ENCODE measurements around the gene ATP8A1.
"Not testable (repeated sequence)": the region's sequence is repeated elsewhere in the genome, so short reads cannot be mapped to it uniquely, and the experiment has no call there.

Gene ATP8A1

DNA sequence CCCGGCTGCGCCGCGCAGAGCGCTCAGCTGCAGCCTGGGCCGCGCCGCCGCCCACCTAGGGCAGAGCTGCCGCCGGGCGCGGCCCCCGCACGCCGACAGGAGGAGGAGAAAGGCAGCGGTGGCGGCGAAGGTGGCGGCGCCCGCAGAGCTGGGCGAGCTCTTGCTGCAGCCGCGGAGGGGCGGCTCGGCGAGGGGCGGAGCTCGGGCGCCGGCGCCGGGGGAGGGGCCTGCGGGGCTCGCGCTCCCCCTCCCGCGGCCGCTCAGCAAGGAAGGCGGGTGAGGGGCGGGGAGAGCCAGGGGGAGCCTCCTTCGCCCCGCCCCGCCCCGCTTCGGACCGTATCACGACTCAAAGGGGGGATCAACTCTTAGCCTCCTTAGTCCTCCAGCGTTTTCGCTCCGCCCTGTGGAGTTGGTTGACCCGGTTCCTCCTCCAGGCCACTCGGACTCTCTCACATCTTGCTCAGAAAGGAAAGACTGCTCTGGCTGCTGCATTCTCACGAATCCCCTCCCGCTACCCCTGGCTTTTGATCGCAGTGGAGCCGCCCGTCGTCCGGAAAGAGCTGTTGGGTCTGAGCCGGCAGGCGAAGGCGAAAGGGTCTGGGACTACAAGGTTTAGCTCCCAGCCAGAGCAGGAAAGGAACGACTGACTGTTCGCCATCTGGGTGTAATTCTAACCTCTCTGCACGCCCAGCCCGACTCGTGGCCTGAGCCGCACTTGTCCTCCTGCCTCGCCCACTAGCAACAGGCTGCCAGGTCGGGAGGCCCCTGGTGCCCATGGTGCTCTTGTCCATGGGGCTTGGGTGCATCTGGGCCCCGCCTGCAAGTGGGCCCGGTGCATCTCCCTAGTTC lies at the start of gene ATP8A1:
TSS of gene ATP8A1 (minus strand) at position 162 of the 849 bp plus-strand sequence. CDS start 232 bp downstream, outside the sequence.
- DNase-seq = peak; percentile 87 to 93 (median 89)

GRCh38 chr4:42706086-42706485 lies 49.2 kb upstream of the ATP8A1 start:
- no peak for DNase-seq

GRCh38 chr4:42703813-42704212 lies 46.9 kb upstream of the ATP8A1 start:
- no peak for DNase-seq

- no peak for DNase-seq
Observed at GRCh38 chr4:42702895-42703294, 46.0 kb upstream of the ATP8A1 start.

GRCh38 chr4:42701780-42702179 lies 44.9 kb upstream of the ATP8A1 start:
- DNase-seq = not testable (repeated sequence)

GRCh38 chr4:42690537-42690936 lies 33.6 kb upstream of the ATP8A1 start:
- no peak for DNase-seq

DNA sequence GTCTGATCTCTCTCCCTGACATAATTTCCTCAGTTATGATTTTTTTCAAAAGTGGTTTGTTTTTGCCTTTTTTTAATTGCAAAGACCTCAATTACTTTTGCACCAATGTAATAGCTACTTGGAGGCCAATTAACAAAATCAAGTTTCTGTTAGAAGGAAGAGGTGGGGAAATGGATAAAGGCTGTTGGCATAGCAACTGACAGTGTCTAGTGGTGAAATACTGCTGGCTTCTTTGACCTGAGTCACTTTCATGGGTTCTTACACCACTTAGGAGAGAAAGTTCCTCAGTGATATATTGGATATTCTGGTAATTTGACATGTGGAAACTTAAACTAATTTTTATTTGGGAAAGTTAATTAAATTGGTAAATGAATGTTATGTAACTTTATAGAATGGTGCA lies 26.5 kb upstream of the ATP8A1 start:
- no peak for DNase-seq

DNA sequence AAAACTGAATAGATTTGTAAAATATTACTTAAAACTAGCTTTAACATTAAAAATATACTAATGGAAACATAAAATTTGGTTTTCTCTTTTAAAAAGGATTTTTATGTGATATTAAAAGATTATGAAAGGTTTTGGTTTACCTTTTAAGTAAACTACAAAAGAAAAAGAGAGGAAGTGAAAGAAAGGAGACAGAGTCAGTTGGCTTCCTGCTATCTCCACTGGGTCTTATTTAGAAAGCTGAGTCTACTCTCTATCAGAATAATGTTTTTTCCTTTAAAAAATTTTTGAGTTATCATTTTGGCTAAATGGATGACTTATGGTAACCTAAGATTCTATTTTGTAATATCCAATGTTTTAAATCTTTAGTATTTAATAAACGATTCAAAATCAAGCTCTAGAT lies 21.6 kb upstream of the ATP8A1 start:
- peak in 2 of 6 experiments; percentile 5 to 25 for DNase-seq

GRCh38 chr4:42676066-42676951 lies 19.4 kb upstream of the ATP8A1 start:
- no peak for DNase-seq

- DNase-seq = peak in 1 of 6 experiments; percentile 5
Observed at GRCh38 chr4:42673082-42673425, 16.1 kb upstream of the ATP8A1 start.

GRCh38 chr4:42672359-42673081 lies 15.6 kb upstream of the ATP8A1 start:
- DNase-seq = peak in 1 of 6 experiments; percentile 5

GRCh38 chr4:42671431-42672194 lies 14.7 kb upstream of the ATP8A1 start:
- DNase-seq = peak in 5 of 6 experiments; percentile 4 to 74 (median 27)

- DNase-seq = no peak
Observed at GRCh38 chr4:42658261-42658660, 1.4 kb upstream of the ATP8A1 start.

DNA sequence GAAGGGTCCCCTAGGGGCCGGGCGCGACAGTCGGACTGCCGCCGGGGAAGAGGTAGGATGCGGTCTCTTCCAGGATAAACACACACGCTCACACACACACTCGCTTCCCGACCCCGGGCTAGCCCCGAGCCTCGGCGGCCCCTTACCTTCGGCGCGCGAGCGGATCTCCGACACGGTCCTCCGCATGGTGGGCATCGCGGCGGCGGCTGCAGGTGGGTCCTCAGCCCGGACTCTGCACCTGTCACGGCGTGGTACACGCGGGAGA lies 294 bp downstream of the ATP8A1 start:
- no peak for DNase-seq

DNA sequence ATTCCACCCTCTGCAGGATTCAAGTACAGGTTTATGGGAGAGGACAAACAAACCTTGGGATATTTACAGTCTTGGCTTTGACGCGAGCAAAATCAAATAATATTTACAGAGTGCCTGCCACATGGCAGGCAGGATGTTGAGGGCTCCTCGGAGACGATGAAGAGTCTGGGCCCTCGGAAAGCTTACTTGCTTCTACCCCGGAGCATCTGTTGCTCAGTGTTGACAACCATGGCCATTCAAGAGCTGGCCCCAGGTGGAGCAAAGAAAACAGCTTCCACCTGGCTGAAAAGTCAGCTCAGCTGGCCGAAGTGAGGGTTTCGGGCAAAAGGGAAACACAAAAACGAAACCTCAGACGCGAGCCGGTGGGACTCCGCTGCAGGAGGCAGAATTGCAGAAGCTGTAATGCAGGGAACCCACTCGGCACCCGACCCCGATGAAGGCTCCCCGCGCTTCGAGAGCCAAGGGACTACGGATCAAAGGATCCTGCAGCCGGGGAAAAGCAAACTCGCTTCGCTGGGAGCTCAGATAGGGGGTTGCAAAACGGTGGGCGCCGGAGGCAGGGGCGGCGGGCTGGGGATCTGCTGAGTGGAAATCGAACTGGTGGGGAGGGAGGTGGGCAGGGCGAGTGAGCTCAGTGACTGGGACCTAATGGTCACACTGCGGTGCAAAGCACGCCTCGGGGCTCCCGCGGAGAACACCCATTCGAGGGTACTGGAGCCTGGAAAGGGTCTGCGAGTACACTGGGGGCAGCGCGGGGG lies 805 bp downstream of the ATP8A1 start:
- DNase-seq = peak; percentile 12 to 70 (median 44)

- no peak for DNase-seq
Observed at GRCh38 chr4:42655269-42655637, 1.7 kb downstream of the ATP8A1 start.

GRCh38 chr4:42654631-42655268 lies 2.2 kb downstream of the ATP8A1 start:
- DNase-seq = no peak

GRCh38 chr4:42653626-42654560 lies 3.0 kb downstream of the ATP8A1 start:
- DNase-seq = no peak

GRCh38 chr4:42652529-42653231 lies 4.2 kb downstream of the ATP8A1 start:
- not testable (repeated sequence) for DNase-seq

All from stimulated activated naive CD4-positive, alpha-beta T cell (primary cell).